Neural progenitor cell (in vitro differentiated cells): ENCODE results near the gene ERBB3.
"Not testable (repeated sequence)": the region's sequence is repeated elsewhere in the genome, so short reads cannot be mapped to it uniquely, and the experiment has no call there.

Experiments used
- EZH2phosphoT487 ChIP-seq: fragments of 200-600 bp; sonication (generic); IDR thresholded peaks from 2 replicates; pipeline ENCODE4 v1.6.1; 2017; ENCODE audit warnings: antibody characterized with exemption
- TF ChIP-seq, protein P1 (sequence below): fragments of 200-600 bp; sonication (generic); IDR thresholded peaks from 2 replicates; pipeline ENCODE4 v1.5.1; 2017; ENCODE audit warnings: antibody characterized with exemption, mild to moderate bottlenecking

DNA sequence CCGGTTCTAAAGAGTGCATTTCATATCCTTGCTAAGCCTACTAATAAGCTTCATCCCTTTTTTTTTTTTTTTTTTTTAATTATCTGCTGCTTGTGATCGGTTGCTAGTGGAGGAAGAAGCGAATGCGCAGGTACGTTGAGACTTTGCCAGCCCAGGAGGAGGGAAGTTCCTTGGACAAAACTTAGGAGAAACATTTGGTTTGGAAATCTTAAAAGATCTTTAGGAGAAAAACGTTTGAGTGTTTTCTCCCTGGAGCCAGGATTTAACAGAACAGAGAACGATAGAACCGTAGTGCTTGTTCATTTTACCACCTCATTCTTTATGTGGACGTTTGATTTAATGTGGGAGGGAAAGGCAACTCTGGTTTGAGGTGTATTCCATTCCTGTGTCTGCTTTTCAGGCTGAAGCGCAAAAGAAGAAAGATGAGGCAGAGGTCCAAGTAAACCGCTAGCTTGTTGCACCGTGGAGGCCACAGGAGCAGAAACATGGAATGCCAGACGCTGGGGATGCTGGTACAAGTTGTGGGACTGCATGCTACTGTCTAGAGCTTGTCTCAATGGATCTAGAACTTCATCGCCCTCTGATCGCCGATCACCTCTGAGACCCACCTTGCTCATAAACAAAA is 37.2 kb downstream of the ERBB3 start:
- TF ChIP-seq, protein P1, sequence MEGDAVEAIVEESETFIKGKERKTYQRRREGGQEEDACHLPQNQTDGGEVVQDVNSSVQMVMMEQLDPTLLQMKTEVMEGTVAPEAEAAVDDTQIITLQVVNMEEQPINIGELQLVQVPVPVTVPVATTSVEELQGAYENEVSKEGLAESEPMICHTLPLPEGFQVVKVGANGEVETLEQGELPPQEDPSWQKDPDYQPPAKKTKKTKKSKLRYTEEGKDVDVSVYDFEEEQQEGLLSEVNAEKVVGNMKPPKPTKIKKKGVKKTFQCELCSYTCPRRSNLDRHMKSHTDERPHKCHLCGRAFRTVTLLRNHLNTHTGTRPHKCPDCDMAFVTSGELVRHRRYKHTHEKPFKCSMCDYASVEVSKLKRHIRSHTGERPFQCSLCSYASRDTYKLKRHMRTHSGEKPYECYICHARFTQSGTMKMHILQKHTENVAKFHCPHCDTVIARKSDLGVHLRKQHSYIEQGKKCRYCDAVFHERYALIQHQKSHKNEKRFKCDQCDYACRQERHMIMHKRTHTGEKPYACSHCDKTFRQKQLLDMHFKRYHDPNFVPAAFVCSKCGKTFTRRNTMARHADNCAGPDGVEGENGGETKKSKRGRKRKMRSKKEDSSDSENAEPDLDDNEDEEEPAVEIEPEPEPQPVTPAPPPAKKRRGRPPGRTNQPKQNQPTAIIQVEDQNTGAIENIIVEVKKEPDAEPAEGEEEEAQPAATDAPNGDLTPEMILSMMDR: not testable (repeated sequence)
- TF ChIP-seq EZH2phosphoT487: not testable (repeated sequence)
